Activated CD8-positive, alpha-beta memory T cell treated with anti-CD3 and anti-CD28 coated beads for 4 hours (primary cell): ENCODE results near the gene GDF15.
"Not testable (repeated sequence)": the region's sequence is repeated elsewhere in the genome, so short reads cannot be mapped to it uniquely, and the experiment has no call there.

Source experiments
- DNase-seq, 2 donors: peaks; one replicate each; pipeline ENCODE4 v3.0.0-alpha.2; 2020; ENCODE audit warnings: low read depth in 2 of 2

Gene GDF15

GRCh38 chr19:18391509-18392075 is 5.6 kb downstream of the GDF15 start:
- no peak for DNase-seq

GRCh38 chr19:18392417-18392816 is 6.5 kb downstream of the GDF15 start:
- no peak for DNase-seq

- no peak for DNase-seq
Measured at GRCh38 chr19:18392926-18393325, 7.0 kb downstream of the GDF15 start.

- no peak for DNase-seq
Measured at GRCh38 chr19:18393836-18394235, 7.9 kb downstream of the GDF15 start.

- no peak for DNase-seq
Measured at GRCh38 chr19:18396471-18397241, 10.7 kb downstream of the GDF15 start.

GRCh38 chr19:18397242-18398202 is 11.6 kb downstream of the GDF15 start, which contains the start of gene LRRC25:
Gene LRRC25, minus strand, starts transcription at chr19:18397622. Its CDS starts 659 bp downstream, at chr19:18396963.
- DNase-seq, result no peak

GRCh38 chr19:18399008-18399407 is 13.1 kb downstream of the GDF15 start:
- no peak for DNase-seq

- no peak for DNase-seq
Measured at GRCh38 chr19:18401580-18402112, 15.7 kb downstream of the GDF15 start.

- DNase-seq, result not testable (repeated sequence)
Measured at GRCh38 chr19:18402455-18403248, 16.7 kb downstream of the GDF15 start.

- not testable (repeated sequence) for DNase-seq
Measured at GRCh38 chr19:18405754-18406153, 19.8 kb downstream of the GDF15 start.

- DNase-seq, result no peak
Measured at GRCh38 chr19:18406749-18407148, 20.8 kb downstream of the GDF15 start.

- DNase-seq, result no peak
Measured at GRCh38 chr19:18408053-18408476, 22.1 kb downstream of the GDF15 start.

- DNase-seq, result no peak
Measured at GRCh38 chr19:18412610-18413239, 26.8 kb downstream of the GDF15 start.

- no peak for DNase-seq
Measured at GRCh38 chr19:18414504-18415177, 28.7 kb downstream of the GDF15 start.

GRCh38 chr19:18415178-18415867 is 29.4 kb downstream of the GDF15 start:
- DNase-seq, result no peak

GRCh38 chr19:18416778-18417249 is 30.9 kb downstream of the GDF15 start:
- peak; percentile 50 to 52 for DNase-seq

GRCh38 chr19:18417250-18418028 is 31.5 kb downstream of the GDF15 start:
- DNase-seq, result no peak

GRCh38 chr19:18418029-18418482 is 32.1 kb downstream of the GDF15 start:
- DNase-seq, result no peak
